Stimulated activated CD8-positive, alpha-beta memory T cell treated with anti-CD3 and anti-CD28 coated beads, Interleukin-15, amount 100 ng/mL, for 1 hour (primary cell): ENCODE results near the gene CES4A.
"Not testable (repeated sequence)": the region's sequence is repeated elsewhere in the genome, so short reads cannot be mapped to it uniquely, and the experiment has no call there.

Source experiments
- DNase-seq: peaks from one replicate; pipeline ENCODE4 v3.0.0-alpha.2; 2020; ENCODE audit warnings: low read depth

The CES4A gene

GRCh38 chr16:66956154-66956457 is 32.3 kb upstream of the CES4A start:
- not testable (repeated sequence) for DNase-seq

- DNase-seq: no peak
These were observed 29.3 kb upstream of the CES4A start for GRCh38 chr16:66958857-66959703.

- no peak for DNase-seq
These were observed 28.7 kb upstream of the CES4A start for GRCh38 chr16:66959704-66960161.

GRCh38 chr16:66960270-66960669 is 28.1 kb upstream of the CES4A start:
- no peak for DNase-seq

GRCh38 chr16:66961065-66961744 is 27.2 kb upstream of the CES4A start, which contains the start of gene CES3:
TSS of gene CES3 (plus strand) at chr16:66961266. CDS start at chr16:66961308, 42 bp downstream.
- no peak for DNase-seq

GRCh38 chr16:66961914-66962313 is 26.5 kb upstream of the CES4A start:
- no peak for DNase-seq

- DNase-seq: no peak
These were observed 24.3 kb upstream of the CES4A start for GRCh38 chr16:66964049-66964448.

GRCh38 chr16:66968847-66969246 is 19.5 kb upstream of the CES4A start:
- no peak for DNase-seq

GRCh38 chr16:66970775-66971720 is 17.3 kb upstream of the CES4A start:
- DNase-seq: no peak

GRCh38 chr16:66972983-66973382 is 15.4 kb upstream of the CES4A start:
- DNase-seq: no peak

GRCh38 chr16:66973716-66974115 is 14.7 kb upstream of the CES4A start:
- no peak for DNase-seq

- DNase-seq: not testable (repeated sequence)
These were observed 14.0 kb upstream of the CES4A start for GRCh38 chr16:66974156-66974931.

GRCh38 chr16:66974932-66975246 is 13.5 kb upstream of the CES4A start:
- DNase-seq: not testable (repeated sequence)

GRCh38 chr16:66975302-66975893 is 13.0 kb upstream of the CES4A start:
- no peak for DNase-seq

GRCh38 chr16:66976746-66977145 is 11.6 kb upstream of the CES4A start:
- no peak for DNase-seq

- DNase-seq: peak; percentile 85
These were observed 10.9 kb upstream of the CES4A start for GRCh38 chr16:66977341-66978113.

GRCh38 chr16:66979011-66979717 is 9.2 kb upstream of the CES4A start:
- DNase-seq: no peak

GRCh38 chr16:66983033-66983432 is 5.4 kb upstream of the CES4A start:
- no peak for DNase-seq

GRCh38 chr16:66984892-66985311 is 3.5 kb upstream of the CES4A start:
- no peak for DNase-seq

GRCh38 chr16:66986559-66986958 is 1.8 kb upstream of the CES4A start:
- DNase-seq: no peak
